HK-2 (cell line): Measurements from ENCODE around the gene RIMS3.
A peak's percentile ranks its signal among the peaks of the same experiment; 100 is the strongest.
"Not testable (repeated sequence)": the region's sequence is repeated elsewhere in the genome, so short reads cannot be mapped to it uniquely, and the experiment has no call there.

Experiments
- DNase-seq: peaks from one replicate; pipeline ENCODE4 v3.0.0-alpha.2; 2018; ENCODE audit not compliant: unreplicated experiment

The RIMS3 gene

DNA sequence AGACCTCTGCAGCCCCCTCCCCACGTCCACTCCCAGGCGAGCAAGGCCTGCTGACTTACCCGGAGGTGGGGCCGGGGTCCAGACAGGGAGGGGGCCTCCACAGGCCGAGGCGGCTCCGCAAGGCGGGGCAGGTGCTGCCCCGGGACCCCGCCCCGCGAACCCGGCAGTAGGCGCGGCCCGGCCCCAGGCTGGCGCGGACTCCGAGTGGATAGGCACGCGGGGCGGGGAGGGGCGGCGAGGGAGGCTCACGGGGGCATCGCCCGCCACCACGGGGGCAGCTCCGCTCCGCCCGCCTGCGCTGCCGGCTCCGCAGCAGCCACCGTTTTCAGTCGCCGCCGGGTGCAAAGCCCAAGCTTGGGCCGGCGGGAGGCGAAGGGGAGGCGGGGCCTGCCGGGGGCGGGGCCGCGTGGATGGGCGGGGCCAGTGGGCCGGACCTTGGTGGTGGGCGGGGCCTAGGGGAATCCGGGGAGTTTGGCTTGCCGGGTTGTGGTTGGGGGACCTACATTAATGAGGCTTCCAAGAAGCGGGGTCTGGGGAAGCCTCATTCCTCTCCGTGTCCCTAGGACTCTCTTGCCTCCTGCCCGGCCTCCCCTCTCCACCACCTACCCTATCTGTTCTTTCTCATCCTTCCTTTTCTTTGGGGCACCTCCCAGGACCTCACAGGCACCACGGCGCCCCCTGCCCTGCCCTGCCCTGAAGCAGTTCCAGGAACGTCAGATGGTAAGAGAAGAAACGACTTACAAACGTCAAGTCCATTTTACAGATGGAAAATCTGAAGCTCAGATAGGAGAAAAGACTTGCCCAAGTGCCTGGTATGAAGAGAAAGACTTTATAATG, at the start of gene RIMS3:
TSS of gene RIMS3 (minus strand) at position 348 of the 837 bp plus-strand sequence. CDS start 23,757 bp downstream, outside the sequence.
- DNase-seq = peak; percentile 76

GRCh38 chr1:40712997-40713396, 47.5 kb upstream of the RIMS3 start:
- DNase-seq = no peak

- DNase-seq = no peak
Observed at GRCh38 chr1:40712405-40712944, 47.0 kb upstream of the RIMS3 start.

- peak; percentile 28 for DNase-seq
Observed at GRCh38 chr1:40711465-40712404, 46.3 kb upstream of the RIMS3 start.

GRCh38 chr1:40710581-40711315, 45.3 kb upstream of the RIMS3 start:
- DNase-seq = no peak

DNA sequence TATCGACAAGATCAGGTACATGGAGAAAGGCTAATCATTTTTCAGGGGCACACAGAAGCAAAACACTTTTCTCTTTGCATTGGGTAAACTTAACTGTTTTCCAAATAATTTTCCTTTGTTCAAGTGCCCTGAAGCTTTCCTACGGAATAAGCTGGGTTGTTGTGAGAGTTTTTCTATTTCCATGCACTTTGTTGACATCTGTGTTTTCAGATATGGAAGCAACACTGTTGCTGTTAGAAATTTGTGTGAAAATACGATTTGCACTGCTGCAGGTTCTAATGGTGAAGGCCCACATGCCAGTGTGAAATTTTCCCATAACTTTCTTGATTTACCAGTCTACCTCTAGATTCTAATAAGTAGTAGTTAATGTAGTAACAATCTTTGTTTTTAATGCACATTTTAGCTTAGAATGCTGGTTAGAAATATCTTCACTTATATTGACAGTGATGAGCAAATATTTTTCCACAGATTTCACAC, 44.4 kb upstream of the RIMS3 start:
- no peak for DNase-seq

DNA sequence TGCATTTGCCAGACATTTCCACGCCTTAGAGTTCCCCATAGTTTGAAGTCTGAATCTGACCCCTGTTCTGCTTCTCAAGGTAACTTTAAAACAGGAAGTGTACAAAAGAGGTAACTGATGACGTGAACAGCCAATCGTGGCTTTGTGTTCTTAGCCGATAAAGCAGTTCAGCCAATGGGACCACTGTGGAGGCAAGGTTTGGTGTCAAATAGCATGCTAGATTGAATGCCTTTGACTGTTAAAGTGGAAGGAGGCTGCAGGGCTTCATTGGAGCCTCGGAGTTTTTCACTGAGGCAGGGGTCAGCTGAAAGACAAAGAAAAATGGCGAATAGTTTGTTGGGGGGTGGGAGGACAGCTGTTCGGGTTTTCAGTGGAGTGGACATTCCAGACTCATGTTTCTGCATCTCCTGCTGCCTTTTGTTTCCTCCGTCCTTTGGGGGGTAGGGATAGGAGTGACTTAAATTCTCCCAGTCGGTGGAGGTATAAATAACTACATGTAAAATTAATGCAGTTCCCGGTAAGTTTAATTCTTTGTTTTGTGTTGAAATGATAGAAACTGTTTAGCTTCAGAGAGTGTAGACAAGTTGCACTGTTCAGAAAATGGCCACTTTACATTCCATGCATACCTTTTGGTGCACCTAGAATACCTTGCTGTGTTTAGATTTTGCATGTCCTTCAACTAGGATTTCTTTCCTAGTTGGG, 43.8 kb upstream of the RIMS3 start:
- peak; percentile 79 for DNase-seq

DNA sequence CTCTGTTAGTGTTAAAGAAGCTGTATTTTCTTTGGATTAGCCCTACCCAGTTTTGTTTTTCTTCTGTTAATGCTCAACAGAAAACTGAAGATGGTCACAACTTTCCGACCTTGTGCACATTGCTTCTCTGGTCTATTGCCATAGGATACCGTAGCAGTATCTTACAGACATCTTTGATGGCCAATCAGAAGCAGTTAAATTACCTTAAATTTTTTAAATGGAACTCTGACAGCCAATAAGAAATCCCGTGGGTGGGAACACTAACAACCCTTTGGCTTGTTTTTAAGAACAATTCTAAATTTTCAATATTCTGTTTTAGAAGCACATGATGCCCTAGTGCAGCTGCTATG, 43.2 kb upstream of the RIMS3 start:
- no peak for DNase-seq

- no peak for DNase-seq
Observed at GRCh38 chr1:40706626-40707025, 41.1 kb upstream of the RIMS3 start.

DNA sequence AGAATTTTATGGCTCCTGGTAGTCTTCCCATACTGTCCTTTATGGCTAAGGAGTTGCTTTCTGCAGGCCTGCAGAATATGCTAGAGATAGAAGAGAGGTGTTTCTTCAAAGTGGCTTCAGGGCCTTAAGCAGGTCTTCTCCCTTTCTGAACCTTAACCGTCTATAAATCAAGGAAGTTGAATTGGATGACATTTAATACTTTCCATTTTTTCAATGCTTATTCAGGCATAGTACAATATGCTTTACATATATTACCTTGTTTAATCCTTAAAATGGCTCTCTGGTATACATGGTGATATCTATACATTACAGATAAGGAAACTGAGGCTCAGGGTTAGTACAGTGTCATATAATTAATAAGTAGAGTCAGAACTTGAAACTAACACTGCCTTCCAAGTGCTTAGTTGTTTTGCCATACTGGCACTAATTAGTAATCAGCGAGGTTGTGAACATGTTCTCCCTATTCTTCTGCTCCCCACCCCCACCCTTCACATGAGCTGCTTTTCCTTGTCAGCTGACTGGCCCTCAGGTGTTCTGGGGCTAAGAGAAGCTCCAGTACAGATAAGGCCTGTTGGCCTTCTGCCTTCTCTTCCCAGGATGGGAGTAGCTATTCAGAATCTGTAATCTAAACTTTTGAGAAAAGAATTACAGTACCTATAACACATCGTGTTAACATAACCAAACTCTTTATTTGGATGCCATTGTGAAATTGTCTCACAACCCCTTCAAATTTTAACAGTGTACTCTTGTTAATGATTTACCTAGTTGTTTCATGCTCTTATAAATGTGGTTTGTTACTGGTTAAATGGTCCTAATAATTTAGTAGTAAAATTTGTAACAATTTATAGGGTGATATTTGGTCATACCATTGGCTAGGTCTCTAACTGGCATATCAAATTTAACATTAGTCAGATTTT, 39.6 kb upstream of the RIMS3 start:
- DNase-seq = no peak

GRCh38 chr1:40703316-40703715, 37.8 kb upstream of the RIMS3 start:
- DNase-seq = peak; percentile 21

- not testable (repeated sequence) for DNase-seq
Observed at GRCh38 chr1:40702810-40703209, 37.3 kb upstream of the RIMS3 start.

DNA sequence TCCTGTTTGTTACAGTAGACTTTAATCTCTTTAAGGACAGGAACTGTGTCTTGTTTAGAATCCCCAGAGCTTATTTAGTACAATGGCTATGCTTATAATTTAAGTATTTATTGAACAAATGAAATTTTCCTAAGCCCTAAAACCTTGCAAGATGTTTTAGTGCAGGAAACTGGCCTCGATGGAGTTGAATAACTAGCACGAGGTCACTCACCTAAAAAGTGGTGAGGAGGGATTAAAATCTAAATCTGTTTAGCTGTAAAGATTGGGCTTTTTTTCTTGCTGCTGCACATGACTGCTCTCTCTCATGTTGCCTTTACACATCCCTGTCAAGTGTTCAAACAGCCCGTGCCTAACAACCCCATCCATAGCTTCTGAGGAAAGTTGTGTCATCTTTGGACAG, 36.2 kb upstream of the RIMS3 start:
- no peak for DNase-seq

DNA sequence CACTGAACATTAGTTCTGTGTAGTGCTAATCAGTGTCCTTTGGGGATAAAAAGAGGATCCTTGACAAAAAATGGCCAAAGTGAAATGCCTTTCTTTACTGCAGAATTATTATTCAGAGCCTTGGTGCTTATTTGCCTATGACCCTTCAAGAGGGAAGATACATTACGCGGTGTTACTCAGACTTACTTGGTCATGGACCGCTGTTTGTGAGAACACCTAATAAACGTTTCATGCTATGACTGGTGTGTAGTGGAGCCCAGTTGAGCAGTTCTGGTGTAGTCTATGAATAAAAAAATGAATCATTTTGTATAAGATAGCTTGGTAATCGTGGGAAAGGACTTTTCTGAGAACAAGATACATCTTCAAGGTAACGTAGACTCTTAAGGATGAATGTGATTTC, 34.3 kb upstream of the RIMS3 start:
- no peak for DNase-seq

GRCh38 chr1:40697436-40697835, 32.0 kb upstream of the RIMS3 start:
- no peak for DNase-seq

DNA sequence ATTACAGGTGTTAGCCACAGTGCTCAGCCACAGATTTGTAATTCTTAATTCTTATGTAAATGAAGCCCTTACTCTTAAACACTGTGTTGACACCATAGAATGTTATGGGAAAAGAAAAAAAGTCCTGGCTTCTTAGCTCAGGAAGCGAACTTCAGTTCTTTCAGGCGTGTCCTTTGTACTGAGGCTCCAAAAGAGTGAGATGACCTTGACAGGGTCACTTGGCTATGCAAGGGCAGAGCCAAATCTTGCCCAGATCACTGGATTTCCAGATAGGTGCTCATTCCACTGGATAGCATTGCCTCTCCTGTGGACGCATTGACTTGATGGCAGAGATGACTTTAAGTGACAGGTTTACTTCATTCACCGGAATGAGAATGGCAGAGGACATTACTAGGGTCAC, 30.8 kb upstream of the RIMS3 start:
- no peak for DNase-seq

DNA sequence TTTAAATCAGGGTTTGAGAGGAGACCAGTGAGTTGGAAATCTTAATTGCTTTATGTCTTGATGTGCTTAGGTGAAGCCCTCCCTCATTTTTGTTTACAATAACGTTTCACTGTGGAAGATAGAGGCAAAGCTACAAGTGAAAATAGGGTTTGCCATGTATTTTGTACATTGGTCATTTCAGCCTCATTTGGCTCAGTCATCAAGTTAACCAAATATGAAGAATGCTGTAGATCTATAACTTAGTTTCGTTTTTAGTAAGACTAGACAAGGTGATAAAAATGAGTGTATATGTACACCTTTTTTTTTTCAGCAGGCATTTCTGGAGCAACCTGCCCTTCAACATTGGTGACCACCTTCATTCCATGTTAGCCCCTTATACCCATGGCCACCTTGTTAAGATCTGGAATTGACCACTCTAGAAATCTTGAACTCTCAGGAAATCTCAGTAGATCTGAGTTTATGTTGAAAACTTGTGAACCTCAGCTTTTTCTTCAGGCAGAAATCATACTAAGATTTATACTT, 28.9 kb upstream of the RIMS3 start:
- DNase-seq = no peak

DNA sequence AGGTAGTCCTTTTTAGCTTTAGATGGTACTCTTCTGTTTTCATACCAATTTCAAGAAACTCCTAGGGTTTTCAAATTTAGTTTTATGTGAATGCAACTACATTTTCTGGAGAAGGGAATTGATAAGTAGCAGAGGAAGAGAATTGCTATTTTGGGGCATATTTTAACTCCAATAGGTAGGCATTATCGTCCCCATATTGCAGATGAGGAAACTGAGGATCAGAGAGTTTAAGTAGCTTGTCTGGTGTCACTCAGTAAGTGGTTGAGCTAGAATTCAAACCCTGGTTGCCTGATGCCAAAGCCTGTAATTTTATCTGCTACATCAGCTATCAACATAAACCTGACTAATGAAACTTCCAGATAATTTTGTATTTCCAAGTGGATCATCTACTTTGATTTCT, 27.9 kb upstream of the RIMS3 start:
- DNase-seq = no peak

- no peak for DNase-seq
Observed at GRCh38 chr1:40692429-40692895, 27.0 kb upstream of the RIMS3 start.
